Esophagus squamous epithelium (tissue), 4 donors: ENCODE results near the gene P2RX6.

Experiments
- CTCF ChIP-seq, 6 experiments: fragments of 450-650 bp in 4 of 6; fragments of 200-600 bp in 2 of 6; sonication (generic) in 2 of 6; IDR thresholded peaks; one replicate each; pipeline ENCODE4 v1.5.1; 2016 to 2019; ENCODE audit warnings: antibody characterized with exemption in 6 of 6, mild to moderate bottlenecking in 4 of 6, moderate library complexity in 4 of 6
- POLR2A ChIP-seq, 4 donors: fragments of 450-650 bp; IDR thresholded peaks; one replicate each; pipeline ENCODE4 v1.6.1; 2017; ENCODE audit warnings: antibody characterized with exemption in 4 of 4, mild to moderate bottlenecking in 4 of 4, moderate library complexity in 3 of 4

GRCh38 chr22:21075516-21076138 lies 60.7 kb downstream of the P2RX6 start:
- no peak for TF ChIP-seq CTCF (IDR thresholded peaks at IDR 0.05)
- no peak for TF ChIP-seq POLR2A (IDR thresholded peaks at IDR 0.05)
